Ovary (tissue), 9 donors: ENCODE measurements around the gene PCDHGB1. TPM values are rescaled to one million over a fixed set of nuclear protein-coding genes. Genes with fewer than 3 reads are reported as not detected.

Experiments
- DNase-seq, 5 donors: peaks; one replicate each; pipeline ENCODE4 v3.0.0-alpha.2; 2019 to 2020
- H3K27ac ChIP-seq, 2 donors: fragments of 200-600 bp; one replicate each; pipeline versions ENCODE4 v1.5.1 to v1.8.0; 2019 to 2022
- H3K27me3 ChIP-seq: fragments of 200-600 bp; one replicate; pipeline ENCODE4 v1.8.0; 2022
- H3K36me3 ChIP-seq: fragments of 200-600 bp; sonication (generic); one replicate; pipeline ENCODE4 v1.5.1; 2019
- H3K4me1 ChIP-seq: one replicate; pipeline ENCODE4 v1.8.1; 2013; ENCODE audit warnings: mild to moderate bottlenecking, moderate library complexity; ENCODE audit not compliant: insufficient read depth
- H3K4me3 ChIP-seq: fragments of 200-600 bp; sonication (generic); one replicate; pipeline ENCODE4 v1.5.1; 2017
- H3K9me3 ChIP-seq, 2 donors: fragments of 200-600 bp in 1 of 2; sonication (generic) in 1 of 2; one replicate each; pipeline versions ENCODE4 v1.5.1 to v1.8.1; 2013 to 2019; ENCODE audit warnings: mild to moderate bottlenecking in 1 of 2, moderate library complexity in 1 of 2
- EP300 ChIP-seq: sonication (generic); formaldehyde crosslinking; IDR thresholded peaks from one replicate; pipeline ENCODE4 v1.6.1; 2017; ENCODE audit warnings: antibody characterized with exemption
- POLR2A ChIP-seq: fragments of 450-650 bp; IDR thresholded peaks from one replicate; pipeline ENCODE4 v1.6.1; 2017; ENCODE audit warnings: antibody characterized with exemption, mild to moderate bottlenecking, moderate library complexity
- WGBS, 3 donors: extraction: QIAGEN DNeasy Blood & Tissue Kit in 1 of 3; methylation state at CpG; one replicate each; pipeline versions ENCODE4 v1.1.5 to v1.1.7; 2013 to 2017; 5-methylcytosine and 5-hydroxymethylcytosine counted together
- intact Hi-C, 4 donors: fragments of 100-400 bp; cut with DNase I; formaldehyde crosslinking; loops; one replicate each; pipeline versions ENCODE4 v1.11.0 to v1.15.1; 2022 to 2023
- polyA plus RNA-seq, 2 donors: library from polyadenylated mRNA; stranded (reverse); fragments of 200-250 nt in 1 of 2; fragments of 350-450 nt in 1 of 2; fragmentation: Illumina TruSeq in 1 of 2; extraction: RNeasy Lipid Tissue Mini Kit (QIAGEN cat#74804) in 1 of 2; gene quantifications; one replicate each; pipeline ENCODE4 v1.2.3, GENCODE V29; 2013 to 2014
- total RNA-seq, 7 donors: library from RNA; depleted of rRNA in 2 of 7; stranded (reverse); fragments of >200 nt in 2 of 7; fragmentation: NEBNext Ultra II Directional in 3 of 7; extraction: Animal tissue kit (Norgen Biotek cat#: 25700) in 3 of 7; gene quantifications; one replicate each; pipeline versions ENCODE4 v1.1.0 to v1.2.4, GENCODE V29; 2016 to 2023
- TF ChIP-seq, protein P1 (sequence below), 3 donors: fragments of 450-650 bp in 2 of 3; fragments of 200-600 bp in 1 of 3; IDR thresholded peaks; one replicate each; pipeline versions ENCODE4 v1.5.1 to v1.8.0; 2016 to 2022; ENCODE audit warnings: antibody characterized with exemption in 3 of 3, mild to moderate bottlenecking in 1 of 3
- donor health status: DM: no; HTN: no; CAD: no; lungs with moderate emphysema.
- donor health status: DM: no; HTN: no; CAD: no.
- donor health status: Bipolar disorder and iron deficiency.
- donor health status: DM: yes; HTN: yes; CAD: no.
- donor health status: DM: no; HTN: no; CAD: no.
- donor health status: DM: yes; HTN: yes; CAD: no.

Gene PCDHGB1
- total and polyA plus RNA-seq, 9 donors: 1.1 to 9.3 (median 4.4) TPM

DNA sequence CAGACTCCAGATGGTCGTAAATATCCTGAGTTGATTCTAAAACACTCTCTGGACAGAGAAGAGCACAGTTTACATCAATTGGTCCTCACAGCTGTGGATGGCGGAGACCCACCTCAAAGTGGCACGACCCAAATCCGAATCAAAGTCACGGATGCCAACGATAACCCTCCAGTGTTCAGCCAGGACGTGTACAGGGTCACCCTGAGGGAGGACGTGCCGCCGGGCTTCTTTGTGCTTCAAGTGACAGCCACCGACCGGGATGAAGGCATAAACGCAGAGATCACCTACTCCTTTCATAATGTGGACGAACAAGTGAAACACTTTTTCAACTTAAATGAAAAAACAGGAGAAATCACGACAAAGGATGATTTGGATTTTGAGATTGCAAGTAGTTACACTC lies 10.8 kb downstream of the PCDHGB1 start:
- intact Hi-C loops: no loop called here
- Histone ChIP-seq H3K27me3 (no peaks in the 10 kb centered on the region), H3K9me3 (peaks cover 7 to 64% of the 10 kb centered on the region in 2 donors), H3K27ac (no peak overlapping the region), H3K4me1 (no peaks in the 10 kb centered on the region), H3K4me3 (no peak overlapping the region), H3K36me3 (no peaks in the 10 kb centered on the region)
- DNase-seq: no peak
- WGBS, 3 donors: 31 to 43% (median 39%) methylated on average over 15 of the region's 15 CpGs
- TF ChIP-seq, protein P1, sequence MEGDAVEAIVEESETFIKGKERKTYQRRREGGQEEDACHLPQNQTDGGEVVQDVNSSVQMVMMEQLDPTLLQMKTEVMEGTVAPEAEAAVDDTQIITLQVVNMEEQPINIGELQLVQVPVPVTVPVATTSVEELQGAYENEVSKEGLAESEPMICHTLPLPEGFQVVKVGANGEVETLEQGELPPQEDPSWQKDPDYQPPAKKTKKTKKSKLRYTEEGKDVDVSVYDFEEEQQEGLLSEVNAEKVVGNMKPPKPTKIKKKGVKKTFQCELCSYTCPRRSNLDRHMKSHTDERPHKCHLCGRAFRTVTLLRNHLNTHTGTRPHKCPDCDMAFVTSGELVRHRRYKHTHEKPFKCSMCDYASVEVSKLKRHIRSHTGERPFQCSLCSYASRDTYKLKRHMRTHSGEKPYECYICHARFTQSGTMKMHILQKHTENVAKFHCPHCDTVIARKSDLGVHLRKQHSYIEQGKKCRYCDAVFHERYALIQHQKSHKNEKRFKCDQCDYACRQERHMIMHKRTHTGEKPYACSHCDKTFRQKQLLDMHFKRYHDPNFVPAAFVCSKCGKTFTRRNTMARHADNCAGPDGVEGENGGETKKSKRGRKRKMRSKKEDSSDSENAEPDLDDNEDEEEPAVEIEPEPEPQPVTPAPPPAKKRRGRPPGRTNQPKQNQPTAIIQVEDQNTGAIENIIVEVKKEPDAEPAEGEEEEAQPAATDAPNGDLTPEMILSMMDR (IDR thresholded peaks at IDR 0.05): no peak
- no peak for TF ChIP-seq EP300
- no peak for TF ChIP-seq POLR2A

DNA sequence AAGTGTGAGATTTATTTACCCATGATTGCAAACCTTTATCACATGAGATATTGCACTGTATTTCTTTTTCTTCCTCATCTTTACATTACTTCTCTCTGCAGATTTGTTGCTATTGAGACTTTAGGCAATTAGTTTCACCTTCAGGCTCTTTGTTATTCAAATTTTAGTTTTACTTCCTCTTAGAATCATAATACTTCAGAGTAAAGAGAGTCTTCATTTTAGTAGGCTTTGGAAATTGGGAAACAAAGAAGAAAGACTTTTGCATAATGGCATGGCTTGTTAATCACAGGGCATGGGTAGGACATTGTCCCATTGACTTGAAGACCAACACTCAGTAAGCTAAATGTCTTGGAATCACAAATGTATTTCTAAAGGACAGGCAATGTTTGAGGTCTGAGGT lies 12.8 kb downstream of the PCDHGB1 start:
- H3K4me3 ChIP-seq: no peak overlapping the region
- intact Hi-C loops: no loop called here
- peaks cover 0 to 56% of the 10 kb centered on the region in 2 donors for H3K9me3 ChIP-seq
- no peaks in the 10 kb centered on the region for H3K36me3 ChIP-seq
- no peaks in the 10 kb centered on the region for H3K27me3 ChIP-seq
- TF ChIP-seq EP300: no peak
- TF ChIP-seq POLR2A: no peak
- TF ChIP-seq, protein P1 (IDR thresholded peaks at IDR 0.05): no peak
- no peak for DNase-seq
- H3K4me1 ChIP-seq: no peaks in the 10 kb centered on the region
- no peak overlapping the region for H3K27ac ChIP-seq

DNA sequence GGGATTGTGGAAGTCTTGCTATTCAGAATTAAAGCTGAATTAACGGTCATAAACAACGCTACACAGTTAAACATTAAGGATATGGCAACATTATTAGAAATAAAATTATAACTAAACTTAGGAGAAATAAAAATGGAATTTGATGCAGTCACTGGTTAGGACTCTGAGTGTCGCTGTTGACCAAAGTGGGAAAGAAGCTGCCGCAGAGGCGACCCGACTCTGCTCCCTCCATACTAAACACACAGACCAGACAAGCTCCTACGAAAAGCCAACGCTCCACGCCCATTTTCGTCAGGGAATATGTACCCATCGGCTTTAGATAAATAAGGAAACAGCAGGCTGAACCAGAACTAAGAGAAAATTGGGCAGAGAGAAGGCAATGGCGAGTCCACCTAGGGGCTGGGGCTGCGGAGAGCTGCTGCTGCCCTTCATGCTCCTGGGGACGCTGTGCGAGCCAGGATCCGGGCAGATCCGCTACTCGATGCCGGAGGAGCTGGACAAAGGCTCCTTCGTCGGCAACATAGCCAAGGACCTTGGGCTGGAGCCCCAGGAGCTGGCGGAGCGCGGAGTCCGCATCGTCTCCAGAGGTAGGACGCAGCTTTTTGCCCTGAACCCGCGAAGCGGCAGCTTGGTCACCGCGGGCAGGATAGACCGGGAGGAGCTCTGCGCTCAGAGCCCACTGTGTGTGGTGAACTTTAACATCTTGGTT lies 14.2 kb downstream of the PCDHGB1 start, which contains the start of gene PCDHGA5:
Gene PCDHGA5, plus strand, starts transcription at position 211 of the 709 bp plus-strand sequence. Its CDS starts 169 bp downstream, at position 380.
- H3K9me3 ChIP-seq: peaks cover 0 to 52% of the 10 kb centered on the region in 2 donors
- H3K27me3 ChIP-seq: no peaks in the 10 kb centered on the region
- no peak for DNase-seq
- WGBS, 3 donors: 11 to 18% (median 16%) methylated on average over 34 of the region's 34 CpGs
- TF ChIP-seq POLR2A (no peak), EP300 (no peak)
- TF ChIP-seq, protein P1 (IDR thresholded peaks at IDR 0.05): no peak
- no peaks in the 10 kb centered on the region for H3K4me1 ChIP-seq
- no peaks in the 10 kb centered on the region for H3K36me3 ChIP-seq
- H3K4me3 ChIP-seq: peak within 1 kb of the TSS; percentile 17
- intact Hi-C loops: no loop called here
- no peak within 1 kb of the TSS for H3K27ac ChIP-seq

DNA sequence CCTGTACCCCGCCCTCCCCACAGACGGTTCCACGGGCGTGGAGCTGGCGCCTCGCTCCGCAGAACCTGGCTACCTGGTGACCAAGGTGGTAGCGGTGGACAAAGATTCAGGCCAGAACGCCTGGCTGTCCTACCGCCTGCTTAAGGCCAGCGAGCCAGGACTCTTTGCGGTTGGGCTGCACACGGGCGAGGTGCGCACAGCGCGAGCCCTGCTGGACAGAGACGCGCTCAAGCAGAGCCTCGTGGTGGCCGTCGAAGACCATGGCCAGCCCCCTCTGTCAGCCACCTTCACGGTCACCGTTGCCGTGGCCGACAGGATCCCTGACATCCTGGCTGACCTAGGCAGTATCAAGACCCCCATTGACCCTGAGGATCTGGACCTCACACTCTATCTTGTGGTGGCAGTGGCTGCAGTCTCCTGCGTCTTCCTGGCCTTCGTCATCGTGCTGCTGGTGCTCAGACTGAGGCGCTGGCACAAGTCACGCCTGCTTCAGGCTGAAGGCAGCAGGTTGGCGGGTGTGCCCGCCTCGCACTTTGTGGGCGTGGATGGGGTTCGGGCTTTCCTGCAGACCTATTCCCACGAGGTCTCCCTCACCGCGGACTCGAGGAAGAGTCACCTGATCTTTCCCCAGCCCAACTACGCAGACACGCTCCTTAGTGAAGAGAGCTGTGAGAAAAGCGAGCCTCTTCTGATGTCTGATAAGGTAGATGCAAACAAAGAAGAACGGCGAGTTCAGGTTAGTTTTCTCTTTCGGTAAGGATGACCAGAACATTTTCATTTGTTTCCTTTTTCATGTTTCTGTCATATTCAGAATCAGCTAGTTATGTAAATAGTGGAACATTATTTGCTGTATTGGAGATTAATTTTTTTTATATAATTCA lies 16.4 kb downstream of the PCDHGB1 start:
- Histone ChIP-seq H3K9me3 (peaks cover 0 to 53% of the 10 kb centered on the region in 2 donors), H3K27me3 (no peaks in the 10 kb centered on the region), H3K4me1 (no peaks in the 10 kb centered on the region), H3K4me3 (no peak overlapping the region), H3K36me3 (no peaks in the 10 kb centered on the region), H3K27ac (no peak overlapping the region)
- TF ChIP-seq POLR2A (no peak), EP300 (no peak)
- intact Hi-C loops: no loop called here
- DNase-seq: no peak
- 28 to 44% (median 29%) methylated on average over 36 to 46 of the region's 46 CpGs for WGBS, 3 donors
